Bronchial epithelial cell (primary cell): ENCODE results near the gene N4BP2L1. TPM values are rescaled to one million over a fixed set of nuclear protein-coding genes. Genes with fewer than 3 reads are reported as not detected.

ENCODE experiments used
- DNase-seq: peaks from one replicate; pipeline ENCODE4 v3.0.0-alpha.2; 2010; ENCODE audit warnings: low read depth
- FAIRE-seq: peaks from 2 replicates; lab custom pipeline; 2011; peaks lifted over from hg19 to GRCh38; lab: Jason Lieb, UNC
- H3K27me3 ChIP-seq: 2 replicates; pipeline ENCODE4 v1.5.1; 2011; ENCODE audit warnings: low read length; ENCODE audit not compliant: control insufficient read depth, insufficient read depth
- H3K36me3 ChIP-seq: 2 replicates; pipeline ENCODE4 v1.5.1; 2011; ENCODE audit warnings: low read length; ENCODE audit not compliant: control insufficient read depth, insufficient read depth
- H3K4me3 ChIP-seq: 2 replicates; pipeline ENCODE4 v1.5.1; 2011; ENCODE audit warnings: mild to moderate bottlenecking, low read depth, low read length, control low read depth
- CTCF ChIP-seq: IDR thresholded peaks from 2 replicates; pipeline ENCODE4 v1.5.1; 2011; ENCODE audit warnings: mild to moderate bottlenecking, moderate library complexity, low read length, control low read depth, inconsistent platforms; ENCODE audit not compliant: insufficient read depth, severe bottlenecking
- total RNA-seq: library from RNA; depleted of rRNA; stranded (reverse); fragments of >200 nt; gene quantifications from 2 replicates; pipeline ENCODE4 v1.2.1, GENCODE V29; 2014

N4BP2L1 gene
- total RNA-seq, 1 donor from 2014 or later, result 0.79 TPM

- no peak for FAIRE-seq
- Histone ChIP-seq H3K36me3 (no peaks in the 10 kb centered on the region), H3K27me3 (no peaks in the 10 kb centered on the region), H3K4me3 (no peak overlapping the region)
- DNase-seq, result peak; percentile 11
- TF ChIP-seq CTCF, result peak; percentile 67
Measured at GRCh38 chr13:32415019-32415418, 12.9 kb downstream of the N4BP2L1 start.

GRCh38 chr13:32414580-32414979 is 13.3 kb downstream of the N4BP2L1 start:
- Histone ChIP-seq H3K4me3 (no peak overlapping the region), H3K27me3 (no peaks in the 10 kb centered on the region), H3K36me3 (no peaks in the 10 kb centered on the region)
- FAIRE-seq, result no peak
- DNase-seq, result no peak
- TF ChIP-seq CTCF, result no peak

GRCh38 chr13:32413284-32413683 is 14.6 kb downstream of the N4BP2L1 start:
- Histone ChIP-seq H3K27me3 (no peaks in the 10 kb centered on the region), H3K36me3 (no peaks in the 10 kb centered on the region), H3K4me3 (no peak overlapping the region)
- no peak for FAIRE-seq
- no peak for DNase-seq
- TF ChIP-seq CTCF, result no peak

DNA sequence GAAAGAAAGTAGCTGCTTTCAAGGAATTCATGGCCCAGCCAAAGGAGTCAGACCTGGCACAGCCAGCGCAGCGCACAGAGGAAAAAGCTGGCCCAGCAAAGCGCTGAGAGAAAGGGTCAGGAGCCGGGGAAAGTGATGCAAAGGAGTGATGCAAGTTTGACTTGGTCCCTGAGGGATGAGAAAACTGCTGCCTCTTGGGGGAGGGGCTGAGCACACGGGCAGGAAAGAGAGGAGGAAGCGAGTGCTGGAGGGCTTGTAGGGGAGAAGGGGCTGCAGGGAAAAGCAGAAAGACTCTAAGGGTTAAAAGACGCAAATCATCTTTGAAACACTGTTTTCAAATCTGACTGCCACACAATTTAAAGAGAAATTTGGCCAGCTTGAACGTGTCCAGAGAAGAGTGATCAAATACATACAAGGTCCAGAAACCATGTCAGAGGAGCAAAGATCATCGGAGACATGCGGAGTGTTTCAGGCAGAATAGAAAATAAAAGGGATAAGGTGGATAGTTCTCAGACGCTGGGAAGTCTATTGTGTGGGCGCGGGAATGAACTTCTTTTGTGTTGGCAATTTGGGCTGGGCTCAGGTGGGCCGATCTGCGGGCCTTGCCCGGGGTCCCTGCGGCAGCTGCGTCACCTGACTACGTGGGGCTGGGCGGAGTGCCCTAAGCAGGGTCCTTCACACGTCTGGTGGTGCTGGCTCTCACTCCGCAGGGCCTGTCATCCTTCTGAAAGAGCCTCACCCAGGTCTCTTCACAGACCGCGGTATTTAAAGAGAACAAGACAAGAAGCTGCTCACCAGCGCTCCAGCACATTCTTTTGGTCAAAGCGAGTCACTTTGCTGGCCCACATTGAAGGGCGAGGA is 18.1 kb downstream of the N4BP2L1 start:
- no peaks in the 10 kb centered on the region for H3K27me3 ChIP-seq
- DNase-seq, result peak; percentile 21
- no peak for FAIRE-seq
- TF ChIP-seq CTCF, result no peak
- no peak overlapping the region for H3K4me3 ChIP-seq
- H3K36me3 ChIP-seq, result no peaks in the 10 kb centered on the region

DNA sequence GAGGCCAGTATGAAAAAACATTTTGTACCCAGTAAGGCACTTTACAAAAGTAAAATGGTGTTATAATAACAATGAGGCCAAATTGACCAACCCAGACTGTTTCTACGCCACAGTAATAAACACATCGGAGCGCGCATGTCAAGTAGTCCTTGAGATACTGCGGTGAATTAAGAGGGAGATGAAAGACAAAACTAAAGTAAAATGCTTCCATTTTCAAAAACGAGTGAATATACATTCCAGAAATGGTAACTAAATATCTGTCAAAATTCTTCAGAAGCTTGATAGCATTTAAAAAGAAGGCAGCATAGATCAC is 19.0 kb downstream of the N4BP2L1 start:
- no peak for FAIRE-seq
- no peak overlapping the region for H3K4me3 ChIP-seq
- TF ChIP-seq CTCF, result no peak
- H3K27me3 ChIP-seq, result no peaks in the 10 kb centered on the region
- DNase-seq, result no peak
- H3K36me3 ChIP-seq, result no peaks in the 10 kb centered on the region
